Heart right ventricle (tissue), 16 donors: ENCODE results near the gene COPS2. TPM values are rescaled to one million over a fixed set of nuclear protein-coding genes. Genes with fewer than 3 reads are reported as not detected.

ENCODE experiments used
- ATAC-seq, 8 donors: fragments of 200-7000 bp; cut with Tn5 transposase; one replicate each; pipeline ENCODE4 v1.9.1; 2020; ENCODE audit warnings: mild to moderate bottlenecking in 8 of 8, moderate library complexity in 8 of 8, moderate number of reproducible peaks in 1 of 8
- DNase-seq, 2 donors: peaks; one replicate each; pipeline ENCODE4 v3.0.0-alpha.2; 2020
- H3K27ac ChIP-seq, 10 donors: fragments of 200-600 bp; sonication (generic) in 2 of 10; one replicate each; pipeline versions ENCODE4 v1.5.0 to v1.8.0; 2020 to 2022; ENCODE audit warnings: mild to moderate bottlenecking in 3 of 10
- H3K27me3 ChIP-seq, 7 donors: fragments of 200-600 bp; one replicate each; pipeline ENCODE4 v1.8.0; 2021 to 2022; ENCODE audit warnings: mild to moderate bottlenecking in 2 of 7
- H3K36me3 ChIP-seq, 9 donors: fragments of 200-600 bp; sonication (generic) in 1 of 9; one replicate each; pipeline versions ENCODE4 v1.5.0 to v1.8.0; 2020 to 2022; ENCODE audit warnings: mild to moderate bottlenecking in 2 of 9
- H3K4me1 ChIP-seq, 9 donors: fragments of 200-600 bp; sonication (generic) in 1 of 9; one replicate each; pipeline versions ENCODE4 v1.5.0 to v1.8.0; 2020 to 2022; ENCODE audit warnings: mild to moderate bottlenecking in 4 of 9
- H3K4me3 ChIP-seq, 10 donors: fragments of 200-600 bp; sonication (generic) in 2 of 10; one replicate each; pipeline versions ENCODE4 v1.5.0 to v1.8.0; 2020 to 2022; ENCODE audit warnings: mild to moderate bottlenecking in 7 of 10, moderate library complexity in 2 of 10
- H3K9me3 ChIP-seq, 11 donors: fragments of 200-600 bp in 10 of 11; sonication (generic) in 2 of 11; one replicate each; pipeline versions ENCODE4 v1.5.0 to v1.8.0; 2013 to 2022; ENCODE audit warnings: mild to moderate bottlenecking in 2 of 11, control low read depth in 1 of 11, moderate library complexity in 1 of 11
- CTCF ChIP-seq, 9 donors: fragments of 200-600 bp; sonication (generic) in 2 of 9; IDR thresholded peaks; one replicate each; pipeline versions ENCODE4 v1.5.0 to v1.8.0; 2021 to 2022; ENCODE audit warnings: antibody characterized with exemption in 9 of 9, mild to moderate bottlenecking in 5 of 9, moderate library complexity in 1 of 9
- WGBS, 2 donors: extraction: QIAGEN DNeasy Blood & Tissue Kit; methylation state at CpG; one replicate each; pipeline ENCODE4 v1.1.7; 2013; ENCODE audit warnings: inconsistent platforms in 1 of 2; 5-methylcytosine and 5-hydroxymethylcytosine counted together
- intact Hi-C, 10 donors: fragments of 100-400 bp; cut with DNase I; formaldehyde crosslinking; loops; one replicate each; pipeline versions ENCODE4 v1.11.1 to v1.14.2; 2022
- polyA plus RNA-seq, 2 donors: library from polyadenylated mRNA; stranded (reverse); fragments of 200-250 nt; gene quantifications; one replicate each; pipeline ENCODE4 v1.2.3, GENCODE V29; 2013
- total RNA-seq, 10 donors: library from RNA; stranded (reverse); fragmentation: NEBNext Ultra II Directional in 3 of 10; extraction: Animal tissue kit (Norgen Biotek cat#: 25700) in 3 of 10; gene quantifications; one replicate each; pipeline versions ENCODE4 v1.2.1 to v1.2.4, GENCODE V29; 2021 to 2023
- donor health status: Arrhythmogenic right ventricular cardiomyopathy.
- donor health status: ischemic (EF 13 %, LVEDD 7.1; RV severe dilation, severe dysfunction).
- donor health status: healthy with polysubstance abuse.
- donor health status: DM: no; HTN: yes; CAD: no.
- donor health status: DM: no; HTN: no; CAD: no.
- donor health status: ischemic (EF 25% LVEDD 6.9; RV normal size, moderate dysfunction).
- donor health status: ischemic (EF 25% LVEDD 5.7; RV mildly dilated, moderate dysfunction).
- donor health status: healthy.
- donor health status: DM: yes; HTN: yes; CAD: no.
- donor health status: Ischemic cardiomyopathy.
- donor health status: ischemic (EF 35%, LVEDD 5.7; RV mildly dilated, moderate dysfunction).
- donor health status: nonischemic (EF 11% LVEDD 7.7; RV severe dilation, severe dysfunction).
- donor health status: DM: yes; HTN: yes; CAD: no.
- donor health status: PGD.
- donor health status: ischemic (EF 29% LVEDD 5.4; RV normal size, mild dysfunction).
- donor health status: nonischemic (EF 23%, LVEDD 6.1; RV moderate dilation, normal function).

COPS2 gene
- total and polyA plus RNA-seq, 12 donors = 23.8 to 91.8 (median 86.1) TPM

GRCh38 chr15:49121901-49122300 lies 33.5 kb downstream of the COPS2 start:
- H3K27me3 ChIP-seq = no peaks in the 10 kb centered on the region
- no peak overlapping the region for H3K4me3 ChIP-seq
- intact Hi-C loops = loop anchor here in 2 of 10 donors (10.0 kb wide), 2 partner anchors 77 to 97 kb away; partner anchors contain the start of gene SECISBP2L (in 1 of the 2)
- WGBS, 2 donors = 43 to 66% methylated on average over 1 of the region's 1 CpG
- ATAC-seq (peak in 2 of 8 donors; percentile 26 to 69), DNase-seq (no peak)
- peaks cover 0 to 50% (median 6%) of the 10 kb centered on the region in 9 donors for H3K36me3 ChIP-seq
- H3K9me3 ChIP-seq = no peaks in the 10 kb centered on the region
- peaks cover 0 to 10% (median 0%) of the 10 kb centered on the region in 9 donors for H3K4me1 ChIP-seq
- H3K27ac ChIP-seq = no peak overlapping the region
- no peak for TF ChIP-seq CTCF (IDR thresholded peaks at IDR 0.05)

GRCh38 chr15:49120832-49121231 lies 34.6 kb downstream of the COPS2 start:
- WGBS, 2 donors = 78 to 83% methylated on average over 4 of the region's 4 CpGs
- no peak overlapping the region for H3K4me3 ChIP-seq
- intact Hi-C loops = loop anchor here in 2 of 10 donors (10.0 kb wide), 2 partner anchors 76 to 96 kb away; partner anchors contain the start of gene SECISBP2L (in 1 of the 2)
- H3K27me3 ChIP-seq = no peaks in the 10 kb centered on the region
- no peak for ATAC-seq
- DNase-seq = no peak
- no peak overlapping the region for H3K27ac ChIP-seq
- TF ChIP-seq CTCF (IDR thresholded peaks at IDR 0.05) = no peak
- H3K9me3 ChIP-seq = no peaks in the 10 kb centered on the region
- peaks cover 0 to 10% (median 0%) of the 10 kb centered on the region in 9 donors for H3K4me1 ChIP-seq
- H3K36me3 ChIP-seq = peaks cover 0 to 43% (median 6%) of the 10 kb centered on the region in 9 donors

- ATAC-seq = no peak
- Histone ChIP-seq H3K36me3 (peaks cover 0 to 48% (median 13%) of the 10 kb centered on the region in 9 donors), H3K27me3 (no peaks in the 10 kb centered on the region), H3K4me1 (peaks cover 0 to 5% (median 0%) of the 10 kb centered on the region in 9 donors), H3K27ac (no peak overlapping the region), H3K4me3 (no peak overlapping the region), H3K9me3 (peaks cover 0 to 26% (median 6%) of the 10 kb centered on the region in 11 donors)
- 99 to 100% methylated on average over 4 of the region's 4 CpGs for WGBS, 2 donors
- intact Hi-C loops = no loop called here
- DNase-seq = no peak
- TF ChIP-seq CTCF (IDR thresholded peaks at IDR 0.05) = no peak
Measured at GRCh38 chr15:49116108-49116857, 39.1 kb downstream of the COPS2 start.

GRCh38 chr15:49115062-49115461 lies 40.3 kb downstream of the COPS2 start:
- peaks cover 0 to 28% (median 6%) of the 10 kb centered on the region in 11 donors for H3K9me3 ChIP-seq
- peak in 1 of 8 donors; percentile 41 for ATAC-seq
- WGBS, 2 donors = 59 to 62% methylated on average over 2 of the region's 2 CpGs
- no peak overlapping the region for H3K4me3 ChIP-seq
- peaks cover 0 to 5% (median 0%) of the 10 kb centered on the region in 9 donors for H3K4me1 ChIP-seq
- no peak overlapping the region for H3K27ac ChIP-seq
- no peaks in the 10 kb centered on the region for H3K27me3 ChIP-seq
- intact Hi-C loops = no loop called here
- DNase-seq = no peak
- peaks cover 0 to 60% (median 13%) of the 10 kb centered on the region in 9 donors for H3K36me3 ChIP-seq
- no peak for TF ChIP-seq CTCF (IDR thresholded peaks at IDR 0.05)
